HK-2 (cell line): ENCODE data around the gene FIBP.

ENCODE experiments used
- DNase-seq: peaks from one replicate; pipeline ENCODE4 v3.0.0-alpha.2; 2018; ENCODE audit not compliant: unreplicated experiment

Gene FIBP

DNA sequence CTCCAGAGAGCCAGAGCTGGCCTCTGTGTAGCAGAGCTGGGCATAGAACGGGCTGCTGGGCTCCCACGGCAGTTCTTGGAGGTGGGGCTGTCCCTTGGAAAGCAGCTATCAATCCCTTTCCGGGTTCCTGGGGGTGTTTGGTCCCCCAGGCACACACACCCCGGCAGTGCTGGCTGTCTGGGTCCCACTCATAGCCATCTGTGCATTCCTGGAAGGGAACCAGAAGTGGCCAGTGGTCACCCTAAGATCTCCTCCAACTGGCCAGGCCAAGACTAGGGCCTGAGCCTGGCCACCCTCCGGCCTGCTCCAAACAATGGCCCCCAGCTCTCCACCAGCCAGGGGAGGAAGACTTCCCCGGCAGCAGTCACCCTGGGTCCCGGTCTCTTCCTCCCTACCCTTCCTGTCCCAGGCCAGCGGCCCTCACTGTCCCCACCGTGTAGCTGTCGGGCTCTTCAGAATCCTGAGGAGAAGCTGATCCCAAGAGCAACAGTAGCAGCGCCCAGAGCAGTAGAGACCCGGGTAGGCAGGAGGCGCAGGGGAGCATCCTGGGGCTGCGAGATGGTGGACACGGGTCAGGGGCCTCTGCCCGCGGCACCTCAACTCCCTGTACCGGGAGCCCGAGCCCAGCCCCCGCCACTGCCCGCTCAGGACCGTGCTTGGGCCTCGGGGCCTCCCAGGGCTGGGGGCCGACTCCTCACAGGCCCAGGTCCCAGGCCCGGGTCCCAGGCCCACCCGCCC lies 16.3 kb downstream of the FIBP start:
- DNase-seq = no peak

DNA sequence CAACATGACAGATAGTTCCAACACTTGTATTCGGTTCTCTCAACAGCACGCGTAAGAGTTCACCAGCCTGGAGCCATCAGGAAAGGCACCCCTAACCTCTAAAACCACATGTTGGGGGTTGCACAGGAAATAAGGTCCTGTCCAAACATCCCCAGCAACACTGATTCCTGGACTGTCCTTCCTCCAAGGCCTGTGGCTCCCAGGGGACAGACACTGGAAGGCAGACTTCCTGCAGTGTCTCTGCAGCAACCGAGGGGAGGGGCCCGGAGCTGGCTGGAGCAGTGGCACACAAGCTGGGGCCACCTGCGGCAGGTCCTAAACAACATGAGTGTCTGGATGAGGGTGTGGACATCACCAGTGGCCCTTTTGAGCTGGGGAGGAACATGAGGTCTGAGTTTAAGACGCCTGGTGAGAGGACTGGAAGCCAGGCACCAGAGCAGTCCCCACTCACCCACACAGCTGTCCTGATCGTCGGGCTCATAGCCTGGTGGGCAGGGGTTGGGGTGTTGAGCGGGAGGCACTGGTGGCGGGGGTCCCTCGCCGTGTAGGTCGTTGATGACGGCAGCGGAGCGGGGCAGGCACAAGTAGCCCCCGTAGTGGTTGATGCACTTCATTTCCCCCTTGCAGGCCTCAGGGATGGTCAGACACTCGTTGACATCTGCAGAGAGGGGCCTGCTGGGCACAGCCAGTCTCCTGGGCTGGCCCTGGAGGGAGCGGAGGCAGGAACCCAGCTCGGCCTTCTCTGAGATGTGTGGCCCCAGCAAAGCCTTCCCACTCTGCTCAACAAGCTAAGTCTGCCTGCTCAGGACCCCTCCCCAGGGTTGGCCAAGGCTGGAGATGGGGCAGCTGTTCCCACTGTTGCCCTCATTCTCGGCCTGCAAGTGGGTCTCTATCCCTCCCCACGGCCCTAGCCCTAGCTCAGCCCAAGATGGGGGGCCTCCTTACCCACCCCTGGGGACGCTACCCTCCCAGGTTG lies 17.3 kb downstream of the FIBP start:
- no peak for DNase-seq

GRCh38 chr11:65870307-65870658 lies 18.0 kb downstream of the FIBP start:
- no peak for DNase-seq

DNA sequence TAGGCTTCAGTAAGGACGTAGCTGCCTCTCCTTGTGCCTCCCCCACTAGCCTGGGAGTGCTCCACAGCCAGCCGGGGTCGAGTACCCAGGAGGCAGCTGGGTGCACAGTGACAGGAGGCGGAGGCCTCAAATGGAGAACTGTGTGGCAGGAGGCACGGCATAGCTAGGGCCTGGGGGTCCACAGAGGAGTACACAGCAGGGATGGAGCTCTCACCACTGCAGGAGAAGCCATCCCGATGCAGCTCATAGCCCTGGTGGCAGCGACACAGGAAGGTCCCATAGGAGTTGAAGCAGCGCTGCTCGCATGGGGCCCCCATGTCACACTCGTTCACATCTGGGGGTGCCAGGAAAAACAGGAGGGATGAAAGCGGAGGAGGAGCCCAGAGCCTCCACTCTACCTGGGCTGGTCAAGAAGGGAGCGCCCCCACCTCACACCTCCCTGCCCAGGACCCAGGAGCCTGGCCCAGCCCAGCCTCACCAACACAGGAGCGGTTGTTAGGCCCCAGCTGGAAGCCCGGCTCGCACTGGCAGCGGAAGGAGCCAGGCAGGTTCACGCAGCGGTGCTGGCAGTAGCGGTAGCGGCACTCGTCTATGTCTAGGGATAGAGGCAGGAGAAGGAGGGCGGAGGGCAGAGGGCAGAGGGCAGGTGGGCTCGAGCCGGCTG lies 18.5 kb downstream of the FIBP start:
- no peak for DNase-seq

DNA sequence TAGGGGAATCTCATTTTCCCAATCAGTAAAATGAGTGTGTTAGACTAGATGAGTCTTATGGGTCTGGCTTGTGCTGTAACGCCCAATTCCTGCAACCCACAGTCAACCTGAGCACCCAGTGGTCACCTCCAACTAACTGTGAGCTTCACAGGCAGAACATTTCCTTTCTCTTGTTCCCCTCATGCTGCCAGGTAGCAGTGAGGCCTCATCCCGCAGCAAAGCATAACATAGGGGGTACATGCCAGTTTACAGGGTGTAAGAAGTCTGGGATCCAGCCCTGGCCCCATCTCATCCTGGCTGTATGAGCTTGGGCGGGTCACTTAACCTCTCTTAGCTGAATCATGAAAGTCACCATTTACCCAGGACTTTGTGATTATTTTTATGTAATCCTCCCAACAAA lies 19.4 kb downstream of the FIBP start:
- DNase-seq = no peak

DNA sequence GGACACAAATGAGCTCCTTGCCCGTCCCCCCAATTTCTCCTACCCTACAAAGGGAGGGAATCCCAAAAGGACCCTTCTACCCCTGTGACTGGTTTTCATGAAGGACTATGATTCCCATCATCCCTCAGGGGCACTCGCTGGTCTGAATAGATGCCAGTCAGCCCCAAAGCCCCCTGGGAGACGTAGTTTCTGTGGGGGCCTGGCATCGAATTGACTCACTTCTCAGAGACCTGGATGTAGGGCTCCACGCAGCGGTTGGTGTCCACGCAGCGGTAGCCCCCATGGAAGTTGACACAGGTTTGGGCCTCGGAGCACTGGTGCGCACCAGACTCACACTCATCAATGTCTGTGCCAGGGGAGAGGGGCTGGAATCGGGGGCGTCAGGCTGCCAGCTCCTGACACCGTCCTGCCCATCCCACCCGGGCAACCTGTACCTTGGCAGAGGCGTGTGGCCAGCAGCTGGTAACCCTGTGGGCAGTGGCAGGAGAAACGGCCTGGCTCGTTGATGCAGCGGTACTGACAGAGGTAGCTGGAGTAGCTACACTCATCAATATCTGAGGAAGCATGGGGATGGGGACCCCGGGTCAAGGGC lies 20.1 kb downstream of the FIBP start:
- DNase-seq = no peak

DNA sequence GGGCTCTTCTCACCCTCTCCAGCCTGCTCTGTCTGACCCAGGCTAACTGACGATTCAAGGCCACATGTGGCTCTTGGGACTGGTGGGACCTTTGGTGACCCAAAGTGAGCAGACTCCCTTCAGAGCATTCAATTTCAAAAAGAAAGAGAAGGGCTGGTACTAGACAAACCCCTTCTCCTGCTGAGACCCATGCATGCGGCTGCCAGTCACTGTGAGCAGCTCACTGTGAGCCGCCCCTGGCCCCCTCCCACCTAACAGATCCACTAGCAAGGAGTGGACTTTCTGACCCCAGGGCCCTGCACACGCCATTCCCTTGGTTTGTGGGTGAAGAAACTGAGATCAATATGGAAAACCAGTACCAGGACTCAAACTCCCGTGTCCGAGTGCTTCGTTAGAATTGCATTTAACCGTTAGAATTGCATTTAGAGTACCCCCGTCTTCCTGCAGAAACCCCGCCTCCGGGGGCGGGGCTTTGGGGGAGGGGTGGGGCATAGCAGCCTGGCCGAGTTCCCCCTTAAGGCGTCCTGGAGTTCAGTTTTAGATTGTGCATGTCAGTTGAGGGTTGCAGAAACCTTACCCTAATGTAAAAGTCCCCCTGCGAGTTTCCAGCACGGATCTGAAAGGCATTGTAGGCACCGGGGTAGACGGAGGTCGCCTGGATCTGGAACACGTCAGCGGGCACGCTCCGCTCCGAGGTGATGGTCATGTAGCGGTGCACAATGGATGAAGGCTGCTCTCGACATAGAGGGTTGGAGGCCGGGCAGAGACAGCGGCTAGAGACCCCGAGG lies 20.8 kb downstream of the FIBP start:
- no peak for DNase-seq

DNA sequence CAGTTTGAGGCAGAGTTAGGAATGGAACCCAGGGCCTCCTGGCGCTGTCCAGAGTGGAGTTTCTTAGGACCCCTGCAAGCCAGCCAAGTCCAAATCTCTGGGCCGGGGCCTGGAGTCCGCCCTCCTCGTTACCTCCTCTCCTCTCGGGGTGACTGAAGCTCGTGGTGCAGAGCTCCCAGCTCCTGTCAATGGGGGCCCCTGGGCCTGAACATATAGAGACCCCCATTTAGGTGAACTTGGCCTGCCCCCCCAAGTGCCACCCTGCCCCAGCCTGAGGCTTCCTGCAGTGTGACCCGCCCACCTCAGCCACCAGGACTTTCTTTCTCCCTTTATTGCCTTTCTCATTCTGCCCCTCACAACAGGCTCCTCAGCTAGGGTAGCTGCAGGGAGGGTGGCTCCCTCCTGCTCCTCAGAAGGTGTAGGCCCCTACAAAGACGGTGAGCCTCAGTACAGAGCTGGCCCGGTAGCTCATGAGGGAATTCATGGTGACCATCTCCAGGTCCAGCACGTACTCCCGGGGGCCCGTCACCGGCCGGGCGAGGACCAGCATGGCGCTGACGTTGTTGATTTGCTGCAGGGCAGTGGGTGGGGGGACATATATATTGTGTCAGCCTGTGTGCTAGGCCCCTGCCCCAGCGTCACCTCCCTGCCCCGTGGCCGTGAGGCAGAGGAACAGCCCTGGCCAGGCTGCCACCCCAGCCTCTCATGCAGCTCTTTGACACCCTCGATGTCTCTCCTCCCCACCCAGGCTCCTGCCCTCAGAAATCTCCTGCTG lies 21.6 kb downstream of the FIBP start:
- DNase-seq = no peak

GRCh38 chr11:65865550-65866172 lies 22.6 kb downstream of the FIBP start:
- no peak for DNase-seq

GRCh38 chr11:65864706-65865471 lies 23.4 kb downstream of the FIBP start:
- DNase-seq = no peak

DNA sequence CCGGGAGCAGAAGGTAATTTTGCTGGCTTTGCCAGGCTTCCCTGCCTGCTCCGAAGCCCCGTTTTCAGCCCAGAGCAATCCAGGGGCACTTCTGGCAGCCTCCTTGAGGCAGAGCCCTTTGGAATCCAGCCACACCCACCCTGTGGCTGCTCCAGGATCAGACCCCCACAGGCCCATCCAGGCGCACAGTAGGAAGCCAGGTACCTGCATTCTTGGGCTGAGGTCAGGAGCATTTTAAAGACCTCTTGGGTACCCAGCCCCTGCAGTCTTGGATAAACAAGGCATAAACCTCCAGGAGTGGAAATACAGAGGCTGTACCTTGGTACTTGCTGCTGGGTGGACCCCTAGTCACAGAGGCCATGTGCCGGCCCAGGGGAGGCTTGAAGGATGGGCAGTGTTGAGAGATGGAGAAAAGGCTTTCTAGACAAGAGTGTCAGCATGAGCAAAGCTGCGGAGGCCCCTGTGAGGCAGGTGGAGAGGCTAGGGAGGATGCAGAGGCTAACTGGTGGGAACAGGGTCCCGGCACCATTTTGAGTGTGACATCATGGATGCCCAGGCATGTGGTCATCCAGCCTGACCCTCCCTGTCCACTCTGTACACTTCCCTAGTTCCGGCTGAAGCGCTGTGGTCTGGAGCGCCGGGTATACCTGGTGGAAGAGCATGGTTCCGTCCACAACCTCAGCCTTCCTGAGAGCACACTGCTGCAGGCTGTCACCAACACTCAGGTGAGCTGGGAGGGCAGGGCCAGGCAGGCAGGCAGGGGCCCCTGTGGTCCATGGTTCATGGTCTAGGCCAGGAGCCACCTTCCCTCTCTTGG lies 24.2 kb downstream of the FIBP start:
- no peak for DNase-seq

- DNase-seq = no peak
These were observed 25.1 kb downstream of the FIBP start for GRCh38 chr11:65862941-65863888.

DNA sequence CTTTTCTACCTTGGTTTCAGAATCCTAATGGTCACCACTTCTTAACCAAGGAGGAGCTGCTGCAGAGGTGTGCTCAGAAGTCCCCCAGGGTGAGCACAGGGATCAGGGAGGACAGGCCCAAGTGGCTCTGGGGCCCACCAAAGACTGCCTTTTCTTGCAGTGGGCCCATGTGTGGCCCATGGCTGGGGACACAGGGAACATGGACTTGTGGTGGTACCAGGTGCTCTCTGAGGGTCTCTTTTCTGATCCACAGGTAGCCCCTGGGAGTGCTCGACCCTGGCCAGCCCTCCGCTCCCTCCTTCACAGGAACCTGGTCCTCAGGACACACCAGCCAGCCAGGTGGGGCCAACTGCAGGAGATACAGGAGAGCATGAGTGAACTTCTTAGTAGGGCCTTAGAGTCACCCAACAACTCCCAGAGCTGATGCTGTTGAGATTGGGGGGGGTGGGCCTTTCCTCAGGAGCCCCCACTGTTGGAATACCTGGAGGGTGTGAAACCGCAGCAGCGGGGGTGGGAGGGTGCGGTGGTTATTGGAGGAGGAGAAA lies 26.0 kb downstream of the FIBP start:
- DNase-seq = no peak

DNA sequence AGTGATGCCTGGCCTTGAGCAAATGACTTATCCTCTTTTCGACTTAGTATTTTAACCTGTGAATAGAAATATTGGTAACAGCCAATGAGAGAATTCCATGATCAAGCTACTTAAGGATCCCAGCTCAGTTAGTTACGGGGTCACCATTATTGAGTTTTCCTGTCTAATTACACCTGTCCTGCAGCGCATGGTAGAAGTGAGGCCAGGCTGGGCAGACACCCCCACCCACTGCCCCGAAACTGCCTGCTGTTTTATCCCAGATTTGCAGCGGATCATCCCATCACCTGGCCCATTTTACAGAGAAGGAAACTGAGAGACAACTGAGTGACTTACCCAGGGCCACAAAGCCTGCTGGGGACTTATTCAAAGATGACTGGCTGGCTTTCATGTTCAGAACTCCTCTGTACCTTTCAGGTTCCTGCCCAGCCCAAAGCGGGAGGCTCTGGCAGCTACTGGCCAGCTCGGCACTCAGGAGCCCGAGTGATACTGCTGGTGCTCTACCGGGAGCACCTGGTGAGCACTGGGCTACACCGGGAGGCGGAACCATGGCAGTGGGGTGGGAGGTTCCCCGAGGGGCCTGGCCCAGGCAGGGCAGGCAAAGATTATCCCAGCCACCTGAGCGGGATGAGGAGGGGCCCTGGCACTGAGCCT lies 26.6 kb downstream of the FIBP start:
- no peak for DNase-seq

- no peak for DNase-seq
These were observed 27.1 kb downstream of the FIBP start for GRCh38 chr11:65861165-65861505.
